GM23338 (cell line): ENCODE results near the gene ELANE. TPM values are rescaled to one million over a fixed set of nuclear protein-coding genes. Genes with fewer than 3 reads are reported as not detected.

ENCODE experiments used
- ATAC-seq: fragments of 200-7000 bp; cut with Tn5 transposase; 3 replicates; pipeline ENCODE4 v1.9.1; 2020
- DNase-seq: peaks from one replicate; pipeline ENCODE4 v3.0.0-alpha.2; 2015; ENCODE audit warnings: low spot score
- H2AFZ ChIP-seq: fragments of 200-600 bp; sonication (generic); 2 replicates; pipeline ENCODE4 v1.8.0; 2016; ENCODE audit warnings: antibody characterized with exemption, mild to moderate bottlenecking, moderate library complexity
- H3F3A ChIP-seq: fragments of 200-600 bp; sonication (generic); replicated peaks from 2 replicates; pipeline ENCODE4 v1.8.0; 2017; ENCODE audit warnings: antibody characterized with exemption, mixed run types, low read depth
- H3K27ac ChIP-seq: fragments of 200-600 bp; sonication (generic); 2 replicates; pipeline ENCODE4 v1.6.1; 2016; ENCODE audit warnings: low read depth
- H3K27me3 ChIP-seq: fragments of 200-600 bp; sonication (generic); 2 replicates; pipeline ENCODE4 v1.8.0; 2016; ENCODE audit warnings: mild to moderate bottlenecking, mixed run types, moderate library complexity; ENCODE audit not compliant: insufficient read depth
- H3K36me3 ChIP-seq: fragments of 200-600 bp; sonication (generic); 2 replicates; pipeline ENCODE4 v1.8.0; 2016; ENCODE audit warnings: mild to moderate bottlenecking; ENCODE audit not compliant: insufficient read depth
- H3K4me1 ChIP-seq: fragments of 200-600 bp; sonication (generic); 2 replicates; pipeline ENCODE4 v1.8.0; 2016; ENCODE audit warnings: mild to moderate bottlenecking, moderate library complexity; ENCODE audit not compliant: insufficient read depth
- H3K4me2 ChIP-seq: fragments of 200-600 bp; sonication (generic); 2 replicates; pipeline ENCODE4 v1.7.1; 2017; ENCODE audit warnings: mixed run types
- H3K4me3 ChIP-seq: fragments of 200-600 bp; sonication (generic); 2 replicates; pipeline ENCODE4 v1.6.1; 2016; ENCODE audit warnings: mixed run types
- H3K79me2 ChIP-seq: fragments of 200-600 bp; sonication (generic); replicated peaks from 2 replicates; pipeline ENCODE4 v1.8.0; 2017; ENCODE audit warnings: mild to moderate bottlenecking; ENCODE audit not compliant: insufficient read depth
- H3K9me2 ChIP-seq: fragments of 200-600 bp; sonication (generic); 2 replicates; pipeline ENCODE4 v1.8.0; 2017; ENCODE audit not compliant: insufficient read depth
- H4K20me1 ChIP-seq: fragments of 200-600 bp; sonication (generic); replicated peaks from 2 replicates; pipeline ENCODE4 v1.8.0; 2017; ENCODE audit warnings: mild to moderate bottlenecking; ENCODE audit not compliant: insufficient read depth
- H3K27ac Mint-ChIP-seq: 2 replicates; pipeline ENCODE4 v1.8.0; 2020; ENCODE audit warnings: inconsistent platforms, mild to moderate bottlenecking, moderate library complexity, mixed read lengths
- H3K27me3 Mint-ChIP-seq: 3 replicates; pipeline ENCODE4 v1.8.0; 2022; ENCODE audit warnings: low read depth, mild to moderate bottlenecking, moderate library complexity, mixed read lengths, inconsistent platforms; ENCODE audit not compliant: insufficient read depth, poor library complexity
- H3K36me3 Mint-ChIP-seq: 3 replicates; pipeline ENCODE4 v1.8.0; 2021; ENCODE audit warnings: low read depth, mild to moderate bottlenecking, inconsistent platforms, moderate library complexity, mixed read lengths
- H3K4me1 Mint-ChIP-seq: 3 replicates; pipeline ENCODE4 v1.8.0; 2020; ENCODE audit warnings: mild to moderate bottlenecking, inconsistent platforms, mixed read lengths
- H3K4me3 Mint-ChIP-seq: 3 replicates; pipeline ENCODE4 v1.8.0; 2021; ENCODE audit warnings: moderate library complexity, mild to moderate bottlenecking, inconsistent platforms, mixed read lengths
- H3K9me3 Mint-ChIP-seq: 3 replicates; pipeline ENCODE4 v1.8.0; 2020; ENCODE audit warnings: moderate library complexity, mild to moderate bottlenecking, inconsistent platforms, mixed read lengths
- CREB1 ChIP-seq: fragments of 250-450 bp; sonication (Bioruptor Pico); IDR thresholded peaks from 2 replicates; pipeline ENCODE4 v1.5.0; 2020; ENCODE audit warnings: low read depth, mild to moderate bottlenecking, moderate library complexity
- CTCF ChIP-seq, 2 experiments: fragments of 200-600 bp in 1 of 2; sonication (generic) in 1 of 2; conservative IDR thresholded peaks; 2 replicates each; pipeline versions ENCODE4 v1.5.1 to v1.6.1; 2016 to 2017; ENCODE audit warnings: antibody characterized with exemption in 2 of 2, low read depth in 2 of 2, mild to moderate bottlenecking in 2 of 2, moderate library complexity in 1 of 2
- ETS1 ChIP-seq: IDR thresholded peaks from 2 replicates; pipeline ENCODE4 v1.6.1; 2016; ENCODE audit warnings: antibody characterized with exemption
- EZH2 ChIP-seq: fragments of 200-600 bp; sonication (generic); IDR thresholded peaks from one replicate; pipeline ENCODE4 v1.8.0; 2017; ENCODE audit warnings: antibody characterized with exemption, mild to moderate bottlenecking, low read depth; ENCODE audit not compliant: unreplicated experiment
- EZH2phosphoT487 ChIP-seq: fragments of 200-600 bp; sonication (generic); IDR thresholded peaks from one replicate; pipeline ENCODE4 v1.8.1; 2018; ENCODE audit warnings: antibody characterized with exemption; ENCODE audit not compliant: unreplicated experiment
- JUNB ChIP-seq: IDR thresholded peaks from one replicate; pipeline ENCODE4 v1.6.1; 2016; ENCODE audit warnings: antibody characterized with exemption; ENCODE audit not compliant: unreplicated experiment
- NANOG ChIP-seq: IDR thresholded peaks from 2 replicates; pipeline ENCODE4 v1.6.1; 2016; ENCODE audit warnings: antibody characterized with exemption, borderline replicate concordance
- POLR2AphosphoS5 ChIP-seq: IDR thresholded peaks from 2 replicates; pipeline ENCODE4 v1.6.1; 2016; ENCODE audit warnings: antibody characterized with exemption, low read depth
- REST ChIP-seq: IDR thresholded peaks from one replicate; pipeline ENCODE4 v1.6.1; 2018; ENCODE audit warnings: antibody characterized with exemption; ENCODE audit not compliant: unreplicated experiment
- STAT1 ChIP-seq: IDR thresholded peaks from one replicate; pipeline ENCODE4 v1.6.1; 2016; ENCODE audit warnings: antibody characterized with exemption; ENCODE audit not compliant: unreplicated experiment
- ZNF114 ChIP-seq: fragments of 250-450 bp; sonication (Bioruptor Pico); IDR thresholded peaks from 2 replicates; pipeline ENCODE4 v1.5.0; 2020; ENCODE audit warnings: mild to moderate bottlenecking, moderate library complexity
- ZNF331 ChIP-seq: fragments of 250-450 bp; sonication (Bioruptor Pico); IDR thresholded peaks from 2 replicates; pipeline ENCODE4 v1.5.0; 2020; ENCODE audit warnings: low read depth, mild to moderate bottlenecking, moderate library complexity
- ZNF462 ChIP-seq: fragments of 250-450 bp; sonication (Bioruptor Pico); IDR thresholded peaks from 2 replicates; pipeline ENCODE4 v1.5.0; 2020; ENCODE audit warnings: mild to moderate bottlenecking, moderate library complexity
- polyA plus RNA-seq: library from polyadenylated mRNA; unstranded; fragments of >200 nt; fragmentation: Nextera tagmentation; extraction: Ambion mirVana; gene quantifications from 2 replicates; pipeline ENCODE4 v1.2.1, GENCODE V29; 2016
- total RNA-seq: library from RNA; depleted of rRNA; stranded (reverse); fragments of >200 nt; shearing (Covaris generic); gene quantifications from 2 replicates; pipeline ENCODE4 v1.2.3, GENCODE V29; 2014

ELANE gene
- total and polyA plus RNA-seq, 2 experiments from 2014 or later = not detected

DNA sequence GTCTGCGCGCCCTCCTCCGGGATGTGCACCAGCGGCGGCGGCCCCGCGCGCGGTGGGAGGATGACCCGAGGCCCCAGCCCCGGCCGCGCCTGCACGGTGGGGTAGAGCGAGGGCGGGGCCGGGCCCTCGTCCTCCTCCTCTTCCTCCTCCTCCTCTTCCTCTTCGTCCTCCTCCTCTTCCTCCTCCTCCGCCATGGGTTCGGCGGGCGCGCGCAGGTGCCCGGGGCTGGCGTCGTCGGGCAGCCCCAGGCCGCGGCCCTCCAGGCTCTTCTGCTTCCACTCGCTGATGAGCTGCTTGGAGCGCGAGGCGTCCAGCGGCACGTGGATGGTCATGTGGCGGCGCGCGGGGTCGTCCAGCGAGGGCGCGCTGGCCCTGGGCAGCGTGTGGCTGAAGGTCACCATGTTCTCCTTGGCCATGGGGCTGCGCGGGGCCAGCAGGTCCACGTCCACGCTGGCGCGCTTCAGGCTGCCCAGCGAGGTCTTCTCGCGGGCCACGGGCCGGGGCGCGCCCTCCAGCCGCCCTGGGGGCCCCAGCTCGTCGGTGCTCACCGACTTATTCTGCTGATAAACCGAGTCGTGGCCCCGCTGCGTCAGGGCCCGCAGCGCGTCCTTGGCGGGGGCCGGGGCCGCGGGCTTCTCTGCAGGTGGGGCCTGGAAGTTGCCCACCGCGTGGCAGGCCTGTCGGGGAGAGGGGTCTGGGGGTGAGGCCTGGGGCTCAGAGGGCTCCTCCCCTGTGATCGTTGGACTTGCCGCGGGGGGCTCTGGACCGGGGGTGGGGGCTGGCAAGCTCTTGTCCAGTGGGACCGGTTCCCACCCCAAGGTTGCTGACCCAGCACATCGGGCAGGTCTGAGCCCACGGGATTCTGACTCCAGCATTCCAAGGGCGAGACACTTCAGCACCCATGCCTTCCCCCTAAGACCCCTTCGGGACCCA is 38.6 kb upstream of the ELANE start:
- Mint-ChIP-seq H3K4me3 (no peak overlapping the region), H3K27ac (no peak overlapping the region), H3K36me3 (peaks cover 60% of the 10 kb centered on the region), H3K27me3 (peaks cover 26% of the 10 kb centered on the region), H3K9me3 (peaks cover 2% of the 10 kb centered on the region; the same call in 2 of the 3 replicates), H3K4me1 (no peaks in the 10 kb centered on the region)
- Histone ChIP-seq H4K20me1 (peaks cover 19% of the 10 kb centered on the region), H3K9me2 (0 out of 2 replicates have a peak, but pooled peaks cover 4% of the 10 kb centered on the region), H3K36me3 (peaks cover 25% of the 10 kb centered on the region), H3F3A (peaks cover 38% of the 10 kb centered on the region), H3K4me2 (no peak overlapping the region), H2AFZ (no peak overlapping the region), H3K4me1 (no peaks in the 10 kb centered on the region; the same call in 1 of the 2 replicates), H3K27ac (no peak overlapping the region), H3K4me3 (no peak overlapping the region), H3K27me3 (no peaks in the 10 kb centered on the region), H3K79me2 (peaks cover 8% of the 10 kb centered on the region; the same call in 1 of the 2 replicates)
- DNase-seq (peak; percentile 33), ATAC-seq (peak; percentile 12)
- no peak for TF ChIP-seq EZH2
- no peak for TF ChIP-seq CREB1 (CRISPR knock-in tag)
- TF ChIP-seq ZNF462 = no peak
- TF ChIP-seq NANOG = no peak
- TF ChIP-seq ZNF331 (CRISPR knock-in tag) = no peak
- no peak for TF ChIP-seq STAT1
- no peak for TF ChIP-seq ZNF114
- no peak for TF ChIP-seq REST
- no peak for TF ChIP-seq ETS1
- no peak for TF ChIP-seq JUNB
- no peak for TF ChIP-seq EZH2phosphoT487
- TF ChIP-seq POLR2AphosphoS5 = no peak
- TF ChIP-seq CTCF (conservative IDR thresholded peaks at IDR 0.05; ENCODE audit: low read depth in 2 of 2) = no peak
